RPMI7951 (cell line): ENCODE data around the gene MCU. TPM values are rescaled to one million over a fixed set of nuclear protein-coding genes. Genes with fewer than 3 reads are reported as not detected.
"Not testable (repeated sequence)": the region's sequence is repeated elsewhere in the genome, so short reads cannot be mapped to it uniquely, and the experiment has no call there.

Experiments
- DNase-seq: peaks from one replicate; pipeline ENCODE4 v3.0.0-alpha.2; 2012; ENCODE audit warnings: low read depth
- total RNA-seq: library from RNA; depleted of rRNA; stranded (reverse); fragments of >200 nt; shearing (Covaris generic); gene quantifications from 2 replicates; pipeline ENCODE4 v1.2.3, GENCODE V29; 2014; rRNA removed

MCU gene, protein sequence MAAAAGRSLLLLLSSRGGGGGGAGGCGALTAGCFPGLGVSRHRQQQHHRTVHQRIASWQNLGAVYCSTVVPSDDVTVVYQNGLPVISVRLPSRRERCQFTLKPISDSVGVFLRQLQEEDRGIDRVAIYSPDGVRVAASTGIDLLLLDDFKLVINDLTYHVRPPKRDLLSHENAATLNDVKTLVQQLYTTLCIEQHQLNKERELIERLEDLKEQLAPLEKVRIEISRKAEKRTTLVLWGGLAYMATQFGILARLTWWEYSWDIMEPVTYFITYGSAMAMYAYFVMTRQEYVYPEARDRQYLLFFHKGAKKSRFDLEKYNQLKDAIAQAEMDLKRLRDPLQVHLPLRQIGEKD
- total RNA-seq: 26.0 and 31.1 TPM in 2 replicates

GRCh38 chr10:72691863-72692743 is at the start of gene MCU:
Gene MCU, plus strand, starts transcription at chr10:72692143. Its CDS starts 9 bp downstream, at chr10:72692152.
- peak; percentile 90 for DNase-seq

- no peak for DNase-seq
These were observed 49.6 kb upstream of the MCU start for GRCh38 chr10:72642318-72642717.

DNA sequence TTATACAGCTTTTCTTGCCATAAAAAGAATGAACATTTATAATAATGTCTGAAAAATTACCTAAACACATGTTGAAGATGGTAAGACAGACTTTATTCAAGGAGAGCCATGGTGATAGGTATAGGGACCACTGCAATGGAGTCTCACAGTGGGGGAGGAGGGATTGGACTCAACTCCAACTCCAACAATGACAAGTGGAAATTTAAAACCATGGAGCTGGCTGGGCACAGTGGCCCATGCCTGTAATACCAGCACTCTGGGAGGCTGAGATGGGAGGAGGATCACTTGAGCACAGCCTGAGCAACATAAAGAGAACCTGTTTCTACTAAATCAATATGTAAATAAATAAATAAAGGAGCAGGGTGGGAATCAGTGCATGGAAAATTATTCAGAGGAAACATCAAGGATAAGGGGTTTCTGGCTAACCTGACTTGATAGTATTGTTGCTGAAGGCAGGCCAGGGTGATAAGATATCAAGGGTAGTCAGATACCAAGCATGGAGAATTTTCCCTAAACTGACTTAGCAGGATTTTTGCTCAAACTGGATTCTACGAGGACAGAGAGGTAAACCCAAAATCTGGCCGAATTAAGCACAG is 46.6 kb upstream of the MCU start:
- no peak for DNase-seq

DNA sequence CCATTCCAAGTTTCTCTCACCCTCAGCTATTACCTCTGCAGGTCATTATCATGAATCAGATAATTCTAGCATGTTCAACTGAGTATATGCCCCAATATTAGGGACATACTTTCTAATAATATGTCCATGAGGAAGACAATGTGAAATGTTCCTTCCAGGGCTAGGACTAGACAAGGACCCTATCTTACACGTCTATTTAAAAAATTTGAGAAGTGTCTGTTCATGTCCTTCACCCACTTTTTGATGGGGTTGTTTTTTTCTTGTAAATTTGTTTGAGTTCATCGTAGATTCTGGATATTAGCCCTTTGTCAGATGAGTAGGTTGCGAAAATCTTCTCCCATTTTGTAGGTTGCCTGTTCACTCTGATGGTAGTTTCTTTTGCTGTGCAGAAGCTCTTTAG is 45.0 kb upstream of the MCU start:
- DNase-seq: not testable (repeated sequence)

- no peak for DNase-seq
These were observed 43.6 kb upstream of the MCU start for GRCh38 chr10:72648301-72648700.

DNA sequence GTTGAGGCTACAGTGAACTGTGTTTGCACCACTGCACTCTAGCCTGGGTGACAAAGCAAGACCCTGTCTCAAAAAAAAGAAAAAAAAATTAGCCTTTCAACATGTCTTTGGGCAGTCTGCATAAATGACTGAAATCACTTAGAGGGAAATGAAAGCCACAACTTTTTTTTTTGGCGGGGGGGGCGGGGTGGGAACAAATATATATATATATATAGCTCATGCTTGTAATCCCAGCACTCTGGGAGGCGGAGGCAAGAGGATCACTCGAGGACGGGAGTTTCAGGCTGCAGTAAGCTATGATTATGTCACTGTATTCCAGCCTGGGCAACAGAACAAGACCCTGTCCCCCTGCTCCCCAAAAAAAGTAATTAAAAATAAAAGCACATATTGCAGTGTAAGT is 42.7 kb upstream of the MCU start:
- DNase-seq: no peak

- no peak for DNase-seq
These were observed 38.4 kb upstream of the MCU start for GRCh38 chr10:72653383-72654096.

DNA sequence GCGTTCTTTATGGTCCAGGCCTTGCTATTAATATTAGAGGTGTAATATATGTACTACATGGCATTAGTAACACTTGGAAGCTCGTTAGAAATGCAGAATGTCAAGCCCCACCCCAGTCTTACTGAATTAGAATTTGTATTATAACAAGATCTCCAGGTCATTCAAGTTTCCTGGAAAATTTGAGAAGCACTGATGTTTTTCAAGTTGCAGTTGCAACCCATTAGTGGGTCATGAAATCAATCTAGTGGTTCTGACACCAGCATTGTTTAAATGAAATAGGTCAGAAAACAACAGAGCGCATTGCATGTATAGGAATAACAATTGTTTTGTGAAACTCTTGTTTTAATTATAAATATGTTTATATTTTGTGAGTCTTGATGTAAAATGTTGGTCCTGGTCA is 37.2 kb upstream of the MCU start:
- DNase-seq: no peak

DNA sequence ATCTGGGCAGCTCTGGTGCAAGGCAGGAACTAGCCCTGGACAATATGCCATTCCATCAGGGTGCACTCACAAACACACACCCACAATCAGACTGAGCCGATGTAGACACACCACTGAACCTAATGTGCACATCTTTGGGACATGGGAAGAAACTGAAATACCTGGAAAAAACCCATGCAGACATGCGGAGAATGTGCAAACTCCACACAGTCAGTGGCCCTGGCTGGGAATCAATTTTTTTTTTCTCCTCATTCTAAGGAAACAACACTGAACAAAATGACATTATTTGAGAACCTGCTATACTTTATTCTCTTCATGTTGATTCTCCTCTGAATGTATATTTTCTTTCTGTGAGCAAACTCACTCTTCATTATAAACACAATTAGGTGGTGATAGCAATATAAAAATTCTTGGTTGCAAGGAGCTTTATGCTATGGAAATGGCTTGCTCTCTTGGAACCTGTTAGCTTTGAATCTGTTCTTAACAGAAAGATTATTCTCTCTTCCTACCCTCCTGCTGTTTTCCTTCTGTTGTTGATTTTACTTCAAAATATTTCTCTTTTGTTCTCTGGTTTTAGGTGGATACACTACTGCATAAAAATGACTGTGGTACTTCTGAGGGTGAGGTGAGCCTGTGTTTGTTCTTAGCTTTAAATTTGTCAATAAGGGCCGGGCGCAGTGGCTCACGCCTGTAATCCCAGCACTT is 33.1 kb upstream of the MCU start:
- DNase-seq: no peak

DNA sequence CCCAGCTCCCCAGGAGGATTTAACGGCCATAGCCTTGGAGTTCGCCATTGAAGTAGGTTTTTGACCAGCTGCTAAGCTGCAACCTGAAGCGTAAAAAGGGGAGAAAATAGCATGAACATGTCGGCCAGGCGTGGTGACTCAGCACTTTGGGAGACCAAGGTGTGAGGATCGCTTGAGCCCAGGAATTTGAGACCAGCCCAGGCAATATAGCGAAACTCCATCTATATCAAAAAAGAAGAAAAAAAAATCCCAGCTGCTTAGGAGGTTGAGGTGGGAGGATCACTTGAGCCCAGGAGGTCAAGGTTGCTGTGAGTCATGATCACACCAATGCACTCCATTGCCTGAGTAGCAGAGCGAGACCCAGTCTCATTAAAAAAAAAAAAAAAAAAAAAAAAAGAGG is 32.2 kb upstream of the MCU start:
- peak; percentile 20 for DNase-seq

DNA sequence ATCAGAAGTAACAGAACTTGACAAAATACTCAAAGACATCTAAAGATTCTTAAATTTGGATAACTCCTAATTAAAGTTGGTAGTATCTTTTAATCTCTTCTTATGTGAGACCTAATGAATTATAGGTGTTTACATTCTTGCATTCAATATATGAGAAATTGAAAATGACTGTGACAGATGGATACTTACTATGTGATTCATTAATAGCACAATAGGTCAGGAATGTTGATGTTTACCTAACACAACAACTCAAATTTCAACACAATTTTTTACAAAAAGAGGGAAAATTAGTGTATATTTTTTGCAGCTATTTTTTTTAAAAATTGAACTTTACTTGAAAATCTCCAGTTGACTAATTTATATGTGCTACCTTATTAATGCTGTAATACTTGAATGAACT is 31.7 kb upstream of the MCU start:
- DNase-seq: no peak

GRCh38 chr10:72661431-72661830 is 30.5 kb upstream of the MCU start:
- no peak for DNase-seq

DNA sequence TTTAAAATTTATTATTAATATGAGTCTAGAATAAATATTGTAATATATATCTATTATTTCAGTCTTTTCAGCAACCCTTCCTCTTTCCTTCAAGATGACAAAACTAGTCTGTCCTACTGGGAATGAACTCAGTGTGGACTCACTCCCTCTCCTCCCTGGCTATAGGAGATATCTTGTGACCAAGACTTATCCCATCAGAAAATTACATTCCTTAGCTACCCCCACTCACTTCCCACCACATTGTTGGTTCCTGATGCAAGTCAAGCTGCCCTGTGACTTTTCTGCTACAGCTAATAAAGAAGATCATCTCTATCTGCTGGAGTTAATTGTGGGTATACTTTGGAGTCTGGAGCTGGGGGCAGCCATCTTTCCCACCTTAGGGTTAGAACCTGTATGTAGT is 28.0 kb upstream of the MCU start:
- no peak for DNase-seq

DNA sequence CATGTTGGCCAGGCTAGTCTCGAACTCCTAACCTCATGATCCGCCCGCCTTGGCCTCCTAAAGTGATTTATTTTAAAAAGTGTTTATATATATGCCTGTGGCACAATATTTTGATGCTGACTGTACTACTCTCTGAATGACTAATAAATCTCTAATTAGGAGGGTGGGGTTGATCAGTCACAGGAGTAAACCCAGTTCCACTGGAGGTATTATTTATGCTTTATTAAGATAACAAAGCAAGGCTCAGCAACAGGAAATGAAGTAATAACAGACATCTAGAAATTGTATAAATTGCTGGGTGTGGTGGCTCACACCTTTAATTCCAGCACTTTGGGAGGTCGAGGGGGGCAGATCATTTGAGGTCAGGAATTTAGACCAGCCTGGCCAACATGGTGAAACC is 26.0 kb upstream of the MCU start:
- DNase-seq: peak; percentile 24

DNA sequence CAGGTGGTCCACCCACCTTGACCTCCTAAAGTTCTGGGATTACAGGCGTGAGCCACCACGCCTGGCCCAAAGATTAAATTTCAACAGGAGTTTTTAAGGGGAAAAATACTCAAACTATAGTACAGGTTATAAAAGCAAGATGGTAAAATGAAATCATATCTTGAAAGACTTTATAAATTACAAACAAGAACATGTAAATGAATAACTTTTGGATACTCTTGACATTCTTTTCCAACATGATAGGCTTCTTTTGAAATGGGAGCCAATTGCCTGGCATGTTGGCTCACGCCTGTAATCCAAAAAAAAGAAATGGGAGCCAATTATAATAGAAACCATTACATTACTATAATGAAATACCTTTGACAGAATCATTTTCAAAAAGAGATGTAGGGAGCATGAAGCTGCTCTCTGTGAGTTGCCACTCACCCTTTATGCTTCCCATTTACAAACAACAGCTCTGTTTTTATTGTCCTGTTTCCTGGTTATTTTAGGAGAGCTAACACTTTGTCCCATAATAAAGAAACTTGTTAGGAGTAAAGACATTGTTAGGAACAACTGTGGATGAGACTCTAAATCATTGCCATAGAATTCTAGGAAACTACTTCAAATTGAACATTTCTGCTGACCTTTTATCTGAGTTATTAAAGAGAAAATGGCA is 24.6 kb upstream of the MCU start:
- DNase-seq: no peak

DNA sequence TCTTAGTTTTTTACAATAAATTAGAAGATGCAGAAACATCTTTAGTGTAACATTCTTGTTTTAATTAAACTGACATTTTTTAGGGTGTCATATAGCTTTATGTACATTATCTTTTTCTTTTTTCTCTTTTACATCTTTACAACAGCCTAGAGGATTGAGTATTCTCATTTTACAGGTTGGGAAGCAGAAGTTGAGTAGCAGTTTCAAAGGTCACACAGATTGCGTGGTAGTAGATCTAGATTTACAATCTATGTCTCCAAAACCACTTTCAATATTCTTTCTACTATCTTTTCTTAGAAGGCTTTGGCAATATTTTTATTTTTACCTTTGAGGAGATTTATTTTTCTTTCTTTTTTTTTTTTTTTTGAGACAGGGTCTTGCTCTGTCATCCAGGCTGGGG is 18.7 kb upstream of the MCU start:
- no peak for DNase-seq

GRCh38 chr10:72674174-72674573 is 17.8 kb upstream of the MCU start:
- DNase-seq: not testable (repeated sequence)

GRCh38 chr10:72679838-72680241 is 12.1 kb upstream of the MCU start:
- DNase-seq: peak; percentile 36

- DNase-seq: peak; percentile 28
These were observed 9.3 kb upstream of the MCU start for GRCh38 chr10:72682638-72683037.

DNA sequence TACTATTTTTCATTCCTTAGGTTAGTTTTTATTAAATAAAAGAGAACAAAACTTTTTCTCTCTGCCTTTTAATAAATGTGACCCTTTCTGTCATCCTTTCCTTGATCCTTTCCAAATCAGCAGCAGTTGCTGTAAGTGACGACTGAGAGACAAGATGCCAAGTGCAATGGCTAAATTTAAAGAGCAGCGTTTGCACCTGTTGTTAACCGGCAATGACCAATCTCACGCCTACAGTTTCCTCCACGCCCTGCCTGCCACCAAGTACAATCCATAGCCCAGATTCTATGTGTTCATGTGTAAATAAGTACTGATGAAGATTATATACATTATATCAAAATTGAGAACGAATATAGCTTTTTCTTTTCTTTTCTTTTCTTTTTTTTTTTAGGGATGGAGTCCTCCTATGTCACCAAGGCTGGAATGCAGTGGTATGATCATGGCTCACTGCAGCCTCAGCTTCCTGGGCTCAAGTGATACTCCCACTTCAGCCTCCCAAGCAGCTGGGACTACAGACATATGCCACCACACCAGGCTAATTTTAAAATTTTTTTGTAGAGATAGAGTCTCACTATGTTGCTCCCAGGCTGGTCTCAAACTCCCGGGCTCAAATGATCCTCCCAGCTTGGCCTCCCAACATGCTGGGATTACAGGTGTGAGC is 6.5 kb upstream of the MCU start:
- DNase-seq: no peak
